ENCODE data around the gene KRTAP10-8. TPM values are rescaled to one million over a fixed set of nuclear protein-coding genes. Genes with fewer than 3 reads are reported as not detected.

Gene KRTAP10-8
- total RNA-seq, 6 experiments from 2014 or later, result not detected

- no peak for DNase-seq
- no peaks in the 10 kb centered on the region for H3K4me1 Mint-ChIP-seq (ENCODE audit: low read depth)
- H3K36me3 Mint-ChIP-seq (ENCODE audit: low read depth), result no peaks in the 10 kb centered on the region; the same call in none of the 2 replicates
- no peak for TF ChIP-seq CTCF (IDR thresholded peaks at IDR 0.05)
- H3K27ac Mint-ChIP-seq, result no peak overlapping the region
- H3K27me3 Mint-ChIP-seq (ENCODE audit: insufficient read depth), result peaks cover 5% of the 10 kb centered on the region
- no peak overlapping the region for H3K4me3 Mint-ChIP-seq
- H3K9me3 Mint-ChIP-seq, result peaks cover 59% of the 10 kb centered on the region
Measured at GRCh38 chr21:44582055-44582454, 29.8 kb upstream of the KRTAP10-8 start.

GRCh38 chr21:44583089-44583799 lies 28.6 kb upstream of the KRTAP10-8 start:
- peak; percentile 9 for DNase-seq
- TF ChIP-seq CTCF (IDR thresholded peaks at IDR 0.05), result no peak
- peaks cover 49% of the 10 kb centered on the region for H3K9me3 Mint-ChIP-seq
- H3K36me3 Mint-ChIP-seq (ENCODE audit: low read depth), result no peaks in the 10 kb centered on the region; the same call in none of the 2 replicates
- H3K27me3 Mint-ChIP-seq (ENCODE audit: insufficient read depth), result peaks cover 5% of the 10 kb centered on the region
- H3K4me3 Mint-ChIP-seq, result no peak overlapping the region
- H3K4me1 Mint-ChIP-seq (ENCODE audit: low read depth), result no peaks in the 10 kb centered on the region
- no peak overlapping the region for H3K27ac Mint-ChIP-seq

GRCh38 chr21:44583800-44584147 lies 28.1 kb upstream of the KRTAP10-8 start:
- TF ChIP-seq CTCF (IDR thresholded peaks at IDR 0.05), result no peak
- H3K4me1 Mint-ChIP-seq (ENCODE audit: low read depth), result no peaks in the 10 kb centered on the region
- no peak overlapping the region for H3K27ac Mint-ChIP-seq
- no peak for DNase-seq
- H3K36me3 Mint-ChIP-seq (ENCODE audit: low read depth), result no peaks in the 10 kb centered on the region; the same call in none of the 2 replicates
- peaks cover 46% of the 10 kb centered on the region for H3K9me3 Mint-ChIP-seq
- peaks cover 5% of the 10 kb centered on the region for H3K27me3 Mint-ChIP-seq (ENCODE audit: insufficient read depth)
- no peak overlapping the region for H3K4me3 Mint-ChIP-seq

- no peaks in the 10 kb centered on the region for H3K4me1 Mint-ChIP-seq (ENCODE audit: low read depth)
- no peak overlapping the region for H3K27ac Mint-ChIP-seq
- no peak overlapping the region for H3K4me3 Mint-ChIP-seq
- no peak for DNase-seq
- H3K36me3 Mint-ChIP-seq (ENCODE audit: low read depth), result no peaks in the 10 kb centered on the region; the same call in none of the 2 replicates
- peaks cover 5% of the 10 kb centered on the region for H3K27me3 Mint-ChIP-seq (ENCODE audit: insufficient read depth)
- peaks cover 36% of the 10 kb centered on the region for H3K9me3 Mint-ChIP-seq
- TF ChIP-seq CTCF (IDR thresholded peaks at IDR 0.05), result no peak
Measured at GRCh38 chr21:44585892-44586291, 26.0 kb upstream of the KRTAP10-8 start.

- Mint-ChIP-seq H3K27ac (no peak overlapping the region), H3K9me3 (peaks cover 15% of the 10 kb centered on the region), H3K27me3 (ENCODE audit: insufficient read depth) (peaks cover 5% of the 10 kb centered on the region), H3K4me1 (ENCODE audit: low read depth) (peaks cover 9% of the 10 kb centered on the region; the same call in 1 of the 2 replicates), H3K4me3 (no peak overlapping the region), H3K36me3 (ENCODE audit: low read depth) (no peaks in the 10 kb centered on the region; the same call in 1 of the 2 replicates)
- TF ChIP-seq CTCF (IDR thresholded peaks at IDR 0.05), result no peak
- DNase-seq, result no peak
Measured at GRCh38 chr21:44589094-44589493, 22.8 kb upstream of the KRTAP10-8 start.
